ENCODE results near the gene CCIN. TPM values are rescaled to one million over a fixed set of nuclear protein-coding genes. Genes with fewer than 3 reads are reported as not detected.
A peak's percentile ranks its signal among the peaks of the same experiment; 100 is the strongest.

Gene CCIN
- total RNA-seq, 4 donors from 2014 or later, result 0.31 to 1.7 (median 1.5) TPM; not detected in 1

DNA sequence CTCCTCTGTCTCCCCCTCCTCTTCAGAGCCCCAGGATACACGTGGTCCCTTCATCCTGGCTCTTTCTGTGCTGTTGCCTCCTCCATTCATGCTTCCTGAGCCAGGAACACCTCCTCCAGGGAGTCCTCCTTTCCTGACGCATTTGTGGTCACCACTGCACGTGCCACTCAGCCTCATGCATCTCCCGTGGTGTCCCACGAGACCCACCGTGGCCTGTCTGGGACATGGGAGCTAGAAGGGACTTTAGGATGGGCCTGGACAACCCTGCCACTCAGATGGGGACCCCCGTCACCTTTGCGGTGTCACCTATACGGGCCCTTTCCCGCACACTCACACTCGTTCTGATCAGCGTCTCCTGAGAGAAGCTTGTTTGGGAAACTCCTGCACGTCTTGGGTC is 25.9 kb upstream of the CCIN start:
- peaks cover 0 to 5% (median 0%) of the 10 kb centered on the region in 3 donors for H3K9me3 ChIP-seq
- peak overlapping the region; percentile 82 to 95 (median 93) for H3K27ac ChIP-seq
- H3K4me1 ChIP-seq, result peaks cover 3 to 94% (median 67%) of the 10 kb centered on the region in 3 donors
- peak overlapping the region in 1 of 2 donors; percentile 41 for H3K4me3 ChIP-seq
- 58 to 73% methylated on average over 2 to 8 of the region's 13 CpGs for WGBS, 2 donors (ENCODE audit: low coverage in 1 of 2)
- no peak for ATAC-seq
- peaks cover 0 to 12% of the 10 kb centered on the region in 2 donors for H3K36me3 ChIP-seq
- TF ChIP-seq POLR2A (IDR thresholded peaks at IDR 0.05) (no peak), EP300 (IDR thresholded peaks at IDR 0.05) (no peak), CTCF (IDR thresholded peaks at IDR 0.05) (no peak), POLR2AphosphoS5 (IDR thresholded peaks at IDR 0.05) (no peak)
- H3K27me3 ChIP-seq, result no peaks in the 10 kb centered on the region

GRCh38 chr9:36144309-36145232 is 24.6 kb upstream of the CCIN start:
- 69% methylated on average over 6 to 12 of the region's 12 CpGs for WGBS, 2 donors (ENCODE audit: low coverage in 1 of 2)
- H3K4me3 ChIP-seq, result no peak overlapping the region
- H3K4me1 ChIP-seq, result peaks cover 8 to 94% (median 75%) of the 10 kb centered on the region in 3 donors
- TF ChIP-seq POLR2AphosphoS5 (IDR thresholded peaks at IDR 0.05) (no peak), POLR2A (IDR thresholded peaks at IDR 0.05) (no peak), CTCF (IDR thresholded peaks at IDR 0.05) (no peak), EP300 (IDR thresholded peaks at IDR 0.05) (no peak)
- H3K27ac ChIP-seq, result peak overlapping the region in 3 of 4 donors; percentile 8 to 94 (median 92)
- no peaks in the 10 kb centered on the region for H3K27me3 ChIP-seq
- peaks cover 0 to 5% (median 0%) of the 10 kb centered on the region in 3 donors for H3K9me3 ChIP-seq
- ATAC-seq, result no peak
- H3K36me3 ChIP-seq, result peaks cover 0 to 12% of the 10 kb centered on the region in 2 donors

DNA sequence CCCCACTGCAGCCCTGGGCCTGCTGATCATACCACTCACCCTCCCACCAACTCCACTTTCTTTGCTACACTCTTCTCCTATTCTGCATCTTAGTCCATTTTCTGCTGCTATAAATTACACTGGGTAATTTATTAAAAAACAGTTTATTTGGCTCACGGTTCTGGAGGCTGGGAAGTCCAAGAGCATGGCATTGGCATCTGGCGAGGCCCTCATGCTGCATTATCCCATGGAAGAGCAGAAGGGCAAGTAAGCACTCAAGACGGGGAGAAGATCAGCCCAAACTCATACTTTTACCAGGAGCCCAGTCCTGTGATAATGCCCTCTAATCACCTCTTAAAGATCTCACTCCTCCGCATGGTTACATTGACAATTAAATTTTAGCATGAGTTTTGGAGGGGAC is 23.2 kb upstream of the CCIN start:
- H3K4me1 ChIP-seq, result peaks cover 8 to 94% (median 74%) of the 10 kb centered on the region in 3 donors

GRCh38 chr9:36146651-36147050 is 22.5 kb upstream of the CCIN start:
- Histone ChIP-seq H3K36me3 (peaks cover 0 to 30% of the 10 kb centered on the region in 2 donors), H3K27me3 (no peaks in the 10 kb centered on the region), H3K27ac (peak overlapping the region in 3 of 4 donors; percentile 42 to 89 (median 85)), H3K4me3 (no peak overlapping the region), H3K4me1 (peaks cover 8 to 94% (median 67%) of the 10 kb centered on the region in 3 donors), H3K9me3 (peaks cover 0 to 5% (median 0%) of the 10 kb centered on the region in 3 donors)
- 88 to 100% methylated on average over 1 to 3 of the region's 10 CpGs for WGBS, 2 donors (ENCODE audit: low coverage in 1 of 2)
- no peak for TF ChIP-seq POLR2AphosphoS5 (IDR thresholded peaks at IDR 0.05)
- TF ChIP-seq CTCF (IDR thresholded peaks at IDR 0.05), result no peak
- TF ChIP-seq EP300 (IDR thresholded peaks at IDR 0.05), result no peak
- no peak for TF ChIP-seq POLR2A (IDR thresholded peaks at IDR 0.05)
- no peak for ATAC-seq

More for the DNA sequence above, 23.2 kb upstream of the CCIN start:
- Histone ChIP-seq H3K27me3 (no peaks in the 10 kb centered on the region), H3K36me3 (peaks cover 0 to 23% of the 10 kb centered on the region in 2 donors), H3K27ac (peak overlapping the region in 3 of 4 donors; percentile 42 to 89 (median 85)), H3K9me3 (peaks cover 0 to 5% (median 0%) of the 10 kb centered on the region in 3 donors), H3K4me3 (no peak overlapping the region)
- no peak for ATAC-seq
- 89 to 93% methylated on average over 3 to 4 of the region's 4 CpGs for WGBS, 2 donors (ENCODE audit: low coverage in 1 of 2)
- no peak for TF ChIP-seq EP300 (IDR thresholded peaks at IDR 0.05)
- TF ChIP-seq POLR2A (IDR thresholded peaks at IDR 0.05), result no peak
- TF ChIP-seq POLR2AphosphoS5 (IDR thresholded peaks at IDR 0.05), result no peak
- TF ChIP-seq CTCF (IDR thresholded peaks at IDR 0.05), result no peak

All from gastroesophageal sphincter (tissue), 4 donors.